Amniotic epithelial cell (primary cell): ENCODE data around the gene ATF6B.
A peak's percentile ranks its signal among the peaks of the same experiment; 100 is the strongest.

Experiments
- DNase-seq: peaks from one replicate; pipeline ENCODE4 v3.0.0-alpha.2; 2010; ENCODE audit warnings: low read depth

Gene ATF6B

GRCh38 chr6:32131439-32131948 lies 3.4 kb upstream of the ATF6B start:
- DNase-seq, result no peak

GRCh38 chr6:32129297-32130088 lies 1.4 kb upstream of the ATF6B start:
- DNase-seq, result no peak

- no peak for DNase-seq
Measured at GRCh38 chr6:32128751-32129296, 778 bp upstream of the ATF6B start.

GRCh38 chr6:32127409-32127716 lies 683 bp downstream of the ATF6B start:
- no peak for DNase-seq

GRCh38 chr6:32126880-32127279 lies 1.2 kb downstream of the ATF6B start:
- DNase-seq, result no peak

GRCh38 chr6:32123681-32124080 lies 4.4 kb downstream of the ATF6B start:
- DNase-seq, result no peak

GRCh38 chr6:32120573-32121059 lies 7.4 kb downstream of the ATF6B start:
- no peak for DNase-seq

- DNase-seq, result peak; percentile 80
Measured at GRCh38 chr6:32118782-32119628, 9.0 kb downstream of the ATF6B start.

- DNase-seq, result peak; percentile 34
Measured at GRCh38 chr6:32117461-32117860, 10.6 kb downstream of the ATF6B start.

- no peak for DNase-seq
Measured at GRCh38 chr6:32116674-32117073, 11.4 kb downstream of the ATF6B start.

GRCh38 chr6:32115623-32116022 lies 12.4 kb downstream of the ATF6B start:
- no peak for DNase-seq

GRCh38 chr6:32114796-32115195 lies 13.2 kb downstream of the ATF6B start:
- peak; percentile 78 for DNase-seq

GRCh38 chr6:32113386-32114352 lies 14.4 kb downstream of the ATF6B start:
- DNase-seq, result peak; percentile 95

- no peak for DNase-seq
Measured at GRCh38 chr6:32112431-32112980, 15.5 kb downstream of the ATF6B start.

GRCh38 chr6:32111424-32112066 lies 16.5 kb downstream of the ATF6B start:
- DNase-seq, result no peak

GRCh38 chr6:32110632-32111031 lies 17.4 kb downstream of the ATF6B start:
- DNase-seq, result no peak

GRCh38 chr6:32109765-32110160 lies 18.3 kb downstream of the ATF6B start:
- no peak for DNase-seq

- DNase-seq, result no peak
Measured at GRCh38 chr6:32109114-32109764, 18.8 kb downstream of the ATF6B start, which contains the start of gene TNXB. TNXB (minus strand) TSS chr6:32109338; CDS start chr6:32098198, 11,140 bp downstream.

GRCh38 chr6:32108727-32109113 lies 19.3 kb downstream of the ATF6B start:
- no peak for DNase-seq

GRCh38 chr6:32108094-32108627 lies 19.9 kb downstream of the ATF6B start:
- no peak for DNase-seq
